Measurements from ENCODE around the gene DNMT3B.
A peak's percentile ranks its signal among the peaks of the same experiment; 100 is the strongest.
"Not testable (repeated sequence)": the region's sequence is repeated elsewhere in the genome, so short reads cannot be mapped to it uniquely, and the experiment has no call there.

The DNMT3B gene

DNA sequence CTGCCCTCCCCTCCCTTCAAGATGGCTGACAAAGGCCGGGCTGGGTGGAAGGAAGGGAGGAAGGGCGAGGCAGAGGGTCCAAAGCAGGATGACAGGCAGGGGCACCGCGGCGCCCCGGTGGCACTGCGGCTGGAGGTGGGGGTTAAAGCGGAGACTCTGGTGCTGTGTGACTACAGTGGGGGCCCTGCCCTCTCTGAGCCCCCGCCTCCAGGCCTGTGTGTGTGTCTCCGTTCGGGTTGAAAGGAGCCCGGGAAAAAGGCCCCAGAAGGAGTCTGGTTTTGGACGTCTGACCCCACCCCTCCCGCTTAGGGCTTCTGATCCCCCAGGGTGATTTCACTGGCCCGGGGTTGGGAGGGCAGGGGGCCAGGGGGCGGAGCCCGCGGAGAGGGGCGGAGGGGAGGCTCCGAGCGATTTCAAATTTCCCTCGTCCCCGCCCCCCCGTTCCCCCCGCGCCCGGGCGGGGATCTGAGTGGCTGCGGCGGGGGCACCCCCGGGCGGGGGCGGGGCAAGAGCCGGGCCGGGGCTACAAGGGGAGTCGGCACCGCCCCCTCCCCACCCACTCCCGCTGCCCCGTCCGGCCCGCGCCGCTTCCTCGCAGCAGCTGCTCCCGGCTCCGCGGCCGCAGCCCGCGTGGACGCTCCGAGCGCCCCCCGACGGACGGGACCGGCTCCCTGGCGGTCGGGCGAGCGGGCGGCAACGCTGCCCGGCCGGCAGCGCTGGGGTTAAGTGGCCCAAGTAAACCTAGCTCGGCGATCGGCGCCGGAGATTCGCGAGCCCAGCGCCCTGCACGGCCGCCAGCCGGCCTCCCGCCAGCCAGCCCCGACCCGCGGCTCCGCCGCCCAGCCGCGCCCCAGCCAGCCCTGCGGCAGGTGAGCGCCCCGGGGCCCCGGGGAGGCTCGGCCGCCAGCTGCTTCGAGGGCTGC lies at the start of gene DNMT3B:
DNMT3B (plus strand) TSS at position 555 of the 923 bp plus-strand sequence. CDS start 17,939 bp downstream, outside the sequence.
- peak; percentile 39 to 72 for DNase-seq (ENCODE audit: low read depth in 2 of 2)

DNA sequence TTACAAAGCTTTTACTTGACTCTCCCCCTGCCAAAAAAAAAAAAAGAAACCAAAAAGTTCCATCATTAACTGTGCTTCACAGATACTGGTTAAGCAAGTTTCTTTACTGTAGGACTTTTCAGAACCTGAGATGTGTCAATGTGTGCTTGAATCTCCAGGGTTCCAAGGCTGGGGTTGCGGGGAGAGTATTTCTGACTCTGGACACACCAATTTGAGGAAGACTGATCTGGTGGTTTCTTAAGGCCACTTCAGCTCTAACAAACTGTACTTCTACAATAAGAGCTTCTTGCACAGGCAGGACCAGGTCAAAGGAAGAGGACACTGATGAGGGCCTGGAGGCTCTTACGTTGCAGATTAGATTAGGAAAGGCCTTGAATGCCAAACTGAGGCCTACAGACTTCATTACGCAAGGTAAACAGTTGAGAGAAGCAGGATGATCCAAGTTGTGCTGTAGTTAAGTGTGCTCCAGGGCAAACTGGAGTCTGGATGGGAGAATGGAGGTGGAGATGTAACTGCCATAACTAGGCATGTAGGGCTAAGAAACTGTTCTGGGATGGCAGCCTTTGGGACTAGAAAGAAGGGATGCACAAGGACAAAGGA lies 43.3 kb upstream of the DNMT3B start:
- no peak for DNase-seq (ENCODE audit: low read depth in 2 of 2)

DNA sequence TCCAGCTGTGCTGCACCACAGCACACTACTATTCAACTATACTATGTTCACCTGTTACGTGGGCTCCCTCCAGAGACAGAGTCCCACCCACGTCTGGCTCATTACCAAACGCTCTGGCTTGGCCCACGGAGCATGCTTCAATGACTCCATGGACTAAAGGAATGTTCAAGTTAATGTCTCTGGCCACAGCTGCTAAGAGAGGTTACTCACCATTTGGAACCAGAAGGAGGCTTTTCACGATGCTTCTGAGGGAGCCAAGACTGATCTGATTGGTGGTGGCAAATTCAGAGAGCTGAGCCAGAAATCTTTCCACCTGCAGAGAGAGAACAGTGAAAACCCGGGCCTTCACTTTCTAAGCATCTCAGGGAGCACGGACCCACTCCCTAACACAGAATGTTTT lies 34.5 kb upstream of the DNMT3B start:
- DNase-seq (ENCODE audit: low read depth in 2 of 2): no peak

DNA sequence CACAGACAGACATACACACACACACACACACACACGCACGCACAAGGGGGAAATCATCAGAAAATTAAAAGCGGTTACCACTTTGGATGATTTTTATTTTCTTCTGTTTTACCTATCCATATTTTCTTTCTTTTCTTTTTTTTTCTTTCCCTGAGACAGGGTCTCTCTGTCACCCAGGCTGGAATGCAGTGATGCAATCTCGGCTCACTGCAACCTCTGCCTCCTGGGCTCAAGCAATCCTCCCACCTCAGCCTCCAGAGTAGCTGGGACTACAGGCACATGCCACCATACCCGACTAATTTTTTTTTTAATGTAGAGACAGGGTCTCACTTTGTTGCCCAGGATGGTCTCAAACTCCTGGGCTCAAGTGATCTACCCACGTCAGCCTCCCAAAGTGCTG lies 33.8 kb upstream of the DNMT3B start:
- not testable (repeated sequence) for DNase-seq (ENCODE audit: low read depth in 2 of 2)

DNA sequence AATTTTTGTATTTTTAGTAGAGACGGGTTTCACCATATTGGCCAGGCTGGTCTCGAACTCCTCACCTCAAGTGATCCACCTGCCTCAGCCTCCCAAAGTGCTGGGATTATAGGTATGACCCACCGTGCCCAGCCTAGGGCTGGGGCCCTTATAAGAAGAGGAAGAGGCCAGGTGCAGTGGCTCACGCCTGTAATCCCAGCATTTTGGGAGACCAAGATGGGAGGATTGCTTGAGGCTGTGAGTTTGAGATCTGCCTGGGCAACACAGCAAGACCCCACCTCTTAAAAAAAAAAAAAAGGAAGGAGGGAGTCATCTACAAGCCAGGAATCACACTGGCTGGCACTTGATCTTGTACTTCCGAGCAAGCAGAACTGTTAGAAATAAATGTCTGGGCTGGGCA lies 32.9 kb upstream of the DNMT3B start:
- DNase-seq (ENCODE audit: low read depth in 2 of 2): not testable (repeated sequence)

DNA sequence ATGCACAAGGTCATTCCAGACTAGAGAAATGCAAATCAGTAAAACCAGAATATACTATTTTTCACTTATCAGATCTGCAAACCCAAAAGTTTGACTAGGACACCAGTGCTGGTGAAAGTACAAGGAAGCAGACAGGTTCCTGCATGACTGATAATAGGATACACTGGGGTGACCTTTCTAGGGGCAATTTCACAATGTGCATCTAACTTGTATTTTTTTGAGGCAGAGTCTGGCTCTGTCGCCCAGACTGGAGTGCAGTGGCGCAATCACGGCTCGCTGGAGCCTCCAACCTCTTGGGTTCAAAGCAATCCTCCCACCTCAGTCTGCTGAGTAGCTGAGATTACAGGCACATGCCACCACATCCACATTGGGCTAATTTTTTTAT lies 30.3 kb upstream of the DNMT3B start:
- DNase-seq (ENCODE audit: low read depth in 2 of 2): no peak

DNA sequence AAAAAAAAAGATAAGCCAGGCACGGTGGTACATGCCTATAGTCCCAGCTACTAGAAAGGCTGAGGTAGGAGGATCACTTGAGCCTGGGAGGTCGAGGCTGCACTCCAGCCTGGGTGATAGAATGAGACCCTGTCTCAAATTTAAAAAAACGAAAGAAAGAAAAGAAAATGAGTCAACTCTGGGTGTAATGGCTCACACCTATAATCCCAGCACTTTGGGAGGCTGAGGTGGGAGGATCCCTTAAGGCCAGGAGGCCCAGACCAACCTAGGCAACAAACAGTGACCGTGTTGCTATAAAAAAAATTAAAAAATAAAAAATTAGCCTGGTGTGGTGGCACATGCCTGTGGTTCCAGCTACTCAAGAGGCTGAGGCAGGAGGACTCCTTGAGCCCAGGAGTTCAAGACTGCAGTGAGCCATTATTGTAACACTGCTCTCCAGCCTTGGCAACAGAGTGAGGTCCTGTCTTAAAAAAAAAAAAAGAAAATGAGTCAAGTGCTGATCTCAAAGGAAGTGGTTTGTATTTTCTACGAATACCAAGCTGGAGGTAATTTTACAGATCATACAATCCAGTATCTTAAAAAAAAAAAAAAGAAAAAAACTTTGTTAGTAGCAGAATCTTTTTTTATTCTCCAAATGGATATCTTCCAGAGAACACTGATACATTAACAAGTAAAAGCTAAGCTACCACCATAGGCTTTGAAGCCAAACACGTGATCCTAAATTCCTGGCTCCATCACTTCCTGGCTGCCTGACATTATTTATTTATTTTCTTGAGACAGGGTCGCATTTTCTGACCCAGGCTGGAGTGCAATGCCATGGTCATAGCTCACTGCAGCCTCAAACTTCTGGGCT lies 24.6 kb upstream of the DNMT3B start:
- DNase-seq (ENCODE audit: low read depth in 2 of 2): no peak

DNA sequence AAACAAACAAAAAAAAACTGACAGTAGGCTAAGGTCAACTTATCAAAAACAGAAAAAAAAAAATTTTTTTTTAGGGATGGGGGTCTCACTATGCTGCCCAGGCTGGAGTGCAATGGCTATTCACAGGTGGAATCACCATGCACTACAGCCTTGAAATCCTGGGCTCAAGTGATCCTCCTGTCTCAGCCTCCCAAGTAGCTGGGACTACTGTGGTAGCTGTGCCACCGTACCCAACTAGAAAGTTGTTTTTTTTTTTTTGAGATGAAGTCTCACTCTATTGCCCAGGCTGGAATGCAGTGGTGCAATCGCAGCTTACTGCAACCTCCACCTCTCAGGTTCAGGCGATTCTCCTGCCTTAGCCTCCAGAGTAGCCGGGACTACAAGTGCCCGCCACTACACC lies 21.0 kb upstream of the DNMT3B start:
- no peak for DNase-seq (ENCODE audit: low read depth in 2 of 2)

DNA sequence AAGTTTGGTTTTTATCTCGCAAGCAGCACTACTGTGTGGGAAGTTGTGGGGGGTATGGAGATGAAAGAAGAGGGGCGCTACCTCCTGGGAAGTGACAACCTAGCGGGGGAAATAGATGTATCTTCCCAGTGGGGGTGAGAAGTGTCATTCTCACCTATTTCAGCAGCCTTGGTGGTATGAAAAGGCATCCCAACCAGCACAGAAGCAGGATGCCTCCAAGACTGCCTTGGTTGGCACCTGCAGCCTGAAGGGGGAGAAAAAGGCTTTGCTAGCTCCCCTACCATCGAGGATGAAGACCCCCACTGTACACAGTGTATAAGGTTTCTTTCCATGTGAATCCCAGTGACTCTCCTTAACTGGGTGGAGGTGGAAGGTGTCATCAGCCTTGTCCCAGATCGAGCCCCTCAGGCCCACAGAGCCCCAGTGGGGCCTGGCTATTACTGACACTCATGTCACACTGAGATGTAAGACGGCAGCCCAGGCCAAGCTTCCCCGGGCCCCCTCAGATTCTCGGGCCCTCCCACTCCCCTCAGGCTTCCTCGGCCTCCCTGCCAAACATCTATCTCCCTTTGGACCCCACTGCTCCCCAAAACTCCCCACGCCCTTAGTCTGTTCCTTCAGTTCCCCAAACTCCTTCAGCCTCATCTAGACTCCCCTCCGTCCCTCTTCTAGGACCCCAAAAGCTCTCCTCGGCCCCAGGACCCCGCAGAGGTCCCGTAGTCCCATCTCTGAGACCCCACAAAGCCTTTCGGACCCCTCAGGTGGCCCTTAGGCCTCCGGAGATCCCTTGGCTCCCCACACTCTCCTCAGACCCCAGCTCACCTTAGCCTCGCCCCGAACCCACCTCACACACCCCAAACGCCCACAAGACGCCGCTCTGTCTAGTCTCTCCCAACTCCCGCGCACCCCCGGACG lies 19.6 kb upstream of the DNMT3B start:
- DNase-seq (ENCODE audit: low read depth in 2 of 2): no peak

DNA sequence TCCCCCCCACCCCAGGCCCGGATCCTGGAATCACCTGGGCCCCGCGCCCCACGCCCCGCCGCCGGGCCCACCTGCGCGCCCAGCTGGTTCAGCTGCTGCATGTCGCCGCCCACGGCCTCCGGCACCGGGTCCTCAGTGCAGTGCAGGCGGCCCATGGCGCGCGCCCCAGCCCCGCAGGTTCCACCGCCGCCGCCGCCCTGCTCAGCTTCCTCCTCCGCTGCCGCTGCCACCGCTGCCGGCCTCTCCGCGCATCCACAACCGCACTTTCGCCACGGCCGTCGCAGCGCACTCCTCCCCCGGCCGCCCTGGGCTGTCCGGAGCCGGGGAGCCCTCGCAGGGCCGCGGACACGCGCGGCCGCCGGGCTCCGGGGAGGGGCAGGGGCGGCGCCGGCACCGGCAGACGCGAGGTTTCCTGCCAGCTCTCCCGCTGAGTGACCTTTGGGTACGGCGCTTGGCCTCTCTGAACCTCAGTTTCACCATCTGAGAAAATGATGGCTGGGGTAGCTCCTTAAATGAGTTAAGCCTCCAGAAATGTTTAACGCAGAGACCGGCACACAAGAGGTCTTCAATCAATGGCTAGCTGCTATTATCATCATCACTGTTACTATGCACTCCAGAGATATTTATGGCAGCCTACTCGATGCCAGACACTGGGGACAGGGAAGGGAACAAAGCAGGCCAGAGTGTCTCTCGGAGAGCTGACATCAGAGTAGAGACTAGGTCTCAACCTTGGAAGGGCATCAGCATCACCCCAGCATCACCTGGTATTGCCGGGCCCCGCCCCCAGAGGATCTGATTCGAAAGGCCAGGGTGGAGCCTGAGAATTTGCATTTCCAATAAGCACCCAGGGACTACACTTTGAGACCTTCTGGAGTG lies 18.7 kb upstream of the DNMT3B start, which contains the start of gene COMMD7:
COMMD7 (minus strand) TSS at position 231 of the 876 bp plus-strand sequence; CDS start at position 155, 76 bp downstream.
- DNase-seq (ENCODE audit: low read depth in 2 of 2): peak; percentile 53 to 72

DNA sequence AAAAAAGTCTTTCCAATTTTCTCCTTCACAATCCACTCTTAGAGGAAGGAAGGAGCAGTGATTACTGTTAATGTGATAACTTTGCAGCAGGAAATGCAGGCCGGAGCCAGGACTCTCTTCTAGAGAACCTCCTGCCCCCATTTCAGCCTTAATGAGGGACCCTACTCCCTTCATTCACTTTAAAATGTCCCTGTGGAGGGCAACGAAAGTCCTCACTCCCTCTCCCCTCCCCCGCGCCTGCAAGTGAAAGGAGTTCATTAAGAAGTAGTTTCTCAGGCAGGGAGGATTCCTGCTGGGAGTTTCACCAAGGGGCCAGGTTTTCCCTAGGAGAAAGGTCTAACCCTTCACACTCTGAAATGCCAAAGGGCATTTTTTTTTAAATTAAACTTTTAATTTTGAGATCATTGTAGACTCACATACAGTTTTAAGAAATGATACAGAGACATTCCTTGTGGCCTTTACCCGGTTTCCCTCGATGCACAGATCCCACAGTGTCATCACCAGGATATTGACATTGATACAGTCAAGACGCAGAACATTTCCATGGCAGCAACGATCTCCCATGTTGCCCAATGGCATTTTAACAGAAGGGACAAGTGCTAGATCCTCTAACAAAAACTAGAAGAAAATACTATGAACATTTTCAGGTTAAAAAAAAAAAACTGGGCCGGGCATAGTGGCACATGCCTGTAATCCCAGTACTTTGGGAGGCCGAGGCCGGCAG lies 12.1 kb upstream of the DNMT3B start:
- DNase-seq (ENCODE audit: low read depth in 2 of 2): no peak

DNA sequence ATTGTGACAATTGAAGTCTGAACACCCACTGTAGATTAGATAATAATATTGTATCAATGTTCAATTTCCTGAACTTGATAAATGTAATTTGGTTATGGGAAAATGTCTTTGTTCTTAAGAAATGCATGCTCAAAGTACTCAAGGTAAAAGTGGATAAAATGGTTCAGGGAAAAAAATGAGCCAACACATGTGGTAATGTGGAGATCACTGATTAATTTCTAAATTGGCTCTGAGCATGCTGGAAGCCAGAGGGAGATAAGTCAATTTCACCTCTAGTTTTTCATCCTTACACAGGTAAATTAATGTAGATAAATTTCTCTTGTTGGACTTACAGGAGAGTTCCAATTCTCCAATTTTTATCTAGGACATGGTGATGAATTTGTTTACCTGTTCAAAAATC lies 10.9 kb upstream of the DNMT3B start:
- no peak for DNase-seq (ENCODE audit: low read depth in 2 of 2)

DNA sequence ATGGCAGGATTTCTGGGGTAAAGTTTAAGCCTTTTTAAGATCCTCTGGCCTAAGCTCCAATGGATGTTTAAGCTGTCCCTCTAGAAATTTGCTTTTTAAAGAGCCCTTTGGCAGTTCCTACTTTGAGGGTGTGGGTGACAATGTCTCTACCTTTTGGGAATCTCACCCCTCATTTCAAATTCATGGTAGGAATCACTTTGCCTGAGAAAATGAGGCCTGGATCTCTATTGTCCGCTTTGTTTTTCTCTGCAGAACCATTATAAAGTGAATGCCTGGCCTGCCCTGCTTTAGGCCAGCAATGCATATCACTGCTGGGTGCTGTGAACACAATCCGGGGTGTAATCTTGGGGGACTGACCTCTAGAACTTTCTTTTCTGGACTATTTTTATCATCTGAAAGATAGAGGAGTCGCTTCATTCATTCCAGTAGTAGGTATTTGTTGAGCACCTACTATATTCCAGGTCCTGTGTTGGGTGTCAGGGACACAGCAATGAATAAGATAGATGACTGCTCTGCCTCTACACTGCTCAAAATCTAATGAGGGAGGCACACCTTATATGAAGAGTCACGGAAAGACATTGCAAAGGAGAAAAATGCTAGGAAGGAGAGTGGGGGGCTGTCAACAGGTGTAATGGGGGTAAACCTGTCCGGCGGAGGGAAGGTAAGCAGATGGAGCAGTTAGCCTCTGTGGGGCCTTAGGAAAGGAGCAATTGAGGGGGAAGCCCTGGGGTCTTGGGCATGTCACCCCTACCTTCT lies 10.3 kb upstream of the DNMT3B start:
- no peak for DNase-seq (ENCODE audit: low read depth in 2 of 2)

DNA sequence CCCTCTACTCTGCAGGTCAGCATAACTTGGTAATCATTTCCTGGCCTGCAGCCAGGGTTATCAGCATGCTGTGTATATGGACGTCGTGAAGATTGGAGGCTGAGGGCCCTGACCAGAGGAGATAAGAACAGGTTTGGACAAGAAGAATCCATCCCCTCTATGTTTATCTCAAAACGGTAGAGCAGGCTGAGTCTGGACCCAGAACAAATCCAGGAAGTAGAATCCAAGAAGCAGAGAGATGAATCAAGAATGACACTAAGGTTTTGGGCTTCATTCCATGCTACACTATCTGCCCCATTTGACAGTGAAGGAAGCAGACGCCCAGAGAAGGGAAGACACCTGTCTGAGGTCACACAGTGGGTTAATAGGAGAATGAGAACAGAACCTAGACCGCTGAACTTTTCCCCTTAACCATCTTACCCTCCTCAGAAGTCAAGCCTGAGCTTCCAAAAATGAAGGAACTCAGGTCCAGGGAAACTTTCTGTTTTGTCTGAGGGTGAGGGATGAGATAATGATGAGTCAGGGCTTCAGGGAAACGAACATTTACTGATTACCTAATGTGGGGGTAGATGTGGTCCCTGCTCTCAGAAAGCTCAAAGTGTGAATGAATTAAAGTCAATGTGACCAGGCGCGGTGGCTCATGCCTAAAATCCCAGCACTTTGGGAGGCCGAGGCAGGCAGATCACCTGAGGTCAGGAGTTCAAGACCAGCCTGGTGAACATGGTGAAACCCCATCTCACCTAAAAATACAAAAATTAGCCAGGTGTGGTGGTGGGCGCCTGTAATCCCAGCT lies 9.5 kb upstream of the DNMT3B start:
- DNase-seq (ENCODE audit: low read depth in 2 of 2): no peak

DNA sequence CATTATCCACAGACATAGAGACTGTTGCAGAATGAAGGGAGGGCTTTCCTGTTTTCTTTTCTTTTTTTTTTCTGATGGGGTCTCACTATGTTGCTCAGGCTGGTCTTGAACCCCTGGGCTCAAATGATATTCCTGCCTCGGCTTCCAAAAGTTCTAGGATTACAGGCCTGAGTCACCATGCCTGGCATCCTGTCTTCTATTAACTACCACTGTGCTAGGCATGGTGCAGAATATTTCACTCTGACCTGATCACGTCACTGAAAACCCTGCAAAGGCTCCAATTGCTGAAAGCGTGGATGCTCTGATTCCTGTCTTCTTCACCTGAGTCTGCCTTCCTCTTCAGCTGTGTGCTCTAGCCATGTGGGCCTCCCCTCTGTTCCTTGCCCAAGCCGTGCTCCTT lies 8.5 kb upstream of the DNMT3B start:
- DNase-seq (ENCODE audit: low read depth in 2 of 2): no peak

DNA sequence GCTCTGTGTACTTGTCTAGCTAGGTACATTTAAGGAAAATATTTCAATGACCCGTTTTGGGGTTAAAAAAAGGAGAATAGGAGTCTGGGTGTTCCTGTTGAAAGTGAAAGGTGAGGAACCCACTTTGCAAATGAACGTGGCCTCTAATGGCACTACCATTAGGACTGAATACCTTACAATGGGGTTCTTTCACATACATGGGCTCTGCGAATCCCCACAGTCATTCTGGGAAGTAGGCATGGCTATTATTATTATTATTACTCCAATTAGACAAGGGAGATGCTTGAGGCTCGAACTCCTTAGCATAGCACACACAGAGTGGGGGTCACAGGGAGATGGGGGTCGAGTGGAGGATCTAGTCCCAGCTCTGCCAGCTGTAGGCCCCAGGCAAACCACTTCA lies 6.0 kb upstream of the DNMT3B start:
- DNase-seq (ENCODE audit: low read depth in 2 of 2): no peak

DNA sequence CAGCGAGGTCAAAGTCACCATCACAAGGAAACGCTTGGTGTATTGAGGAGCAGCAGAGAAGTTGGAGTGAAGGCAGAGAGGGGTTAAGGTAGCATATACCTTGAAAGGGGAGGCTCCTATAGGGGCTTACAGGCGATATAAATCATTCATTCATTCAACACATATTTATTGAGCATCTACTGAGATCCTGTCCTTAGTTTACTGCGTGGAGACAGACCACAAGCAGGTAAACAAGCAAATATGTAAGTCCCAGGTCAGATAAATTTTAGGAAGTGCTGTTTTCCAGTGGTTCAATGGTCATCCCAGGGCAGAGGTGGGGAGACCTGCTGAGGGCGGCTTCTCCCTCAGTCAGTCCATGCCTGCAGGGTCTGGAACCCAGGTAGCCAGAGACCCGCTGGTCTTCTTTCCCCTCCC lies 761 bp upstream of the DNMT3B start:
- DNase-seq (ENCODE audit: low read depth in 2 of 2): no peak

DNA sequence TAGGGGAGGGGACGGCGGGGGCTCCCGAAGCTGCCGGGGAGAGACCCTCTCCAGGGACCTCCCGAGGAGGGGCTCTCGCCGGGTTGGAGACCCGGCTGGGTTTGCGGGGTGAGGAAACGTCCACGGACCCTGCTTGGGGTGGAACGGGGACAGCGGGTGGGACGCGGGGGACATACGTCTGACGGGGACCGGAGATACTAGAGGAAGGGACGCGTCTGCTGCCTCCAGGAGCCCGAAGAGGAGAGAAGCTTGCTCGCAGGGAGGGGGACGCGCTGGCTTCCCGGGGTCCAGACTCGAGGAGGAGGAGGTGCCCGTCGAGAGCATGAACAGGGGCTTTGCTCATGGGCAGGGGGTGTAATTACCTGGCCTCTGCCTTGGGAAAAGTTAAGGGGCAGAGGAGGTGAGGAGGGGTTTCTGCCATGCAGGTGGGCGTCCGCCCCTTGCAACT lies 593 bp downstream of the DNMT3B start:
- no peak for DNase-seq (ENCODE audit: low read depth in 2 of 2)
